Testis (tissue), 3 donors: ENCODE results near the gene RANBP6. TPM values are rescaled to one million over a fixed set of nuclear protein-coding genes. Genes with fewer than 3 reads are reported as not detected.

Source experiments
- DNase-seq: peaks from one replicate; pipeline ENCODE4 v3.0.0-alpha.2; 2019
- H3K27ac ChIP-seq, 2 donors: fragments of 200-600 bp; sonication (generic); one replicate each; pipeline ENCODE4 v1.5.1; 2019
- H3K27me3 ChIP-seq: fragments of 200-600 bp; sonication (generic); one replicate; pipeline ENCODE4 v1.5.1; 2019
- H3K36me3 ChIP-seq: fragments of 200-600 bp; sonication (generic); one replicate; pipeline ENCODE4 v1.5.1; 2017; ENCODE audit warnings: low read depth; ENCODE audit errors: missing control alignments
- H3K4me1 ChIP-seq: fragments of 200-600 bp; sonication (generic); one replicate; pipeline ENCODE4 v1.5.1; 2019
- H3K4me3 ChIP-seq, 2 donors: fragments of 200-600 bp; sonication (generic); one replicate each; pipeline ENCODE4 v1.5.1; 2017 to 2019
- H3K9me3 ChIP-seq: fragments of 200-600 bp; sonication (generic); one replicate; pipeline ENCODE4 v1.5.1; 2017
- CTCF ChIP-seq, 3 experiments: fragments of 450-650 bp in 2 of 3; fragments of 200-600 bp in 1 of 3; sonication (generic) in 1 of 3; IDR thresholded peaks; one replicate each; pipeline ENCODE4 v1.5.1; 2016 to 2019; ENCODE audit warnings: antibody characterized with exemption in 3 of 3, mild to moderate bottlenecking in 2 of 3, moderate library complexity in 1 of 3
- POLR2A ChIP-seq: fragments of 450-650 bp; IDR thresholded peaks from one replicate; pipeline ENCODE4 v1.6.1; 2017; ENCODE audit warnings: antibody characterized with exemption, mild to moderate bottlenecking, moderate library complexity
- WGBS, 2 donors: methylation state at CpG; one replicate each; pipeline ENCODE4 v1.1.5; 2018; 5-methylcytosine and 5-hydroxymethylcytosine counted together
- intact Hi-C: fragments of 100-400 bp; cut with DNase I; formaldehyde crosslinking; loops from one replicate; pipeline ENCODE4 v1.15.1; 2023; ENCODE audit warnings: low total_unique reads
- microRNA-seq, 2 donors: library from miRNA; unstranded; fragments of <30 nt; microRNA quantifications; one replicate each; pipeline ENCODE4, GENCODE V29; 2016; ENCODE audit warnings: borderline number of aligned reads in 2 of 2, borderline replicate concordance in 1 of 2
- polyA plus RNA-seq: library from polyadenylated mRNA; stranded (reverse); fragments of 350-450 nt; fragmentation: Illumina TruSeq; extraction: RNeasy Lipid Tissue Mini Kit (QIAGEN cat#74804); gene quantifications from one replicate; pipeline ENCODE4 v1.2.3, GENCODE V29; 2014; ENCODE audit warnings: low read depth, low replicate concordance; ENCODE audit not compliant: insufficient read depth
- small RNA-seq, 2 donors: library from RNA; depleted of rRNA; stranded (forward); fragments of <200 nt; gene quantifications; one replicate each; pipeline ENCODE3, GENCODE V24; 2016
- total RNA-seq, 2 donors: library from RNA; depleted of rRNA; stranded (reverse); fragments of >200 nt; gene quantifications; one replicate each; pipeline ENCODE4 v1.2.3, GENCODE V29; 2016

The RANBP6 gene
- total and polyA plus RNA-seq, 3 donors from 2014 or later: 6.9 to 16.0 (median 13.8) TPM

GRCh38 chr9:5982317-5982716, 33.1 kb downstream of the RANBP6 start:
- 39 to 47% methylated on average over 2 of the region's 2 CpGs for WGBS, 2 donors

GRCh38 chr9:5978523-5978922, 36.9 kb downstream of the RANBP6 start:
- Histone ChIP-seq H3K27me3 (no peaks in the 10 kb centered on the region), H3K27ac (no peak overlapping the region), H3K4me3 (no peak overlapping the region), H3K9me3 (no peaks in the 10 kb centered on the region), H3K36me3 (no peaks in the 10 kb centered on the region), H3K4me1 (peaks cover 9% of the 10 kb centered on the region)
- TF ChIP-seq POLR2A (no peak), CTCF (IDR thresholded peaks at IDR 0.05) (no peak)
- DNase-seq: no peak
- 52 to 71% methylated on average over 1 of the region's 1 CpG for WGBS, 2 donors
- intact Hi-C loops: no loop called here

More at GRCh38 chr9:5982317-5982716, 33.1 kb downstream of the RANBP6 start:
- intact Hi-C loops: no loop called here
- Histone ChIP-seq H3K27ac (peak overlapping the region; percentile 14 to 75), H3K4me1 (peaks cover 10% of the 10 kb centered on the region), H3K27me3 (no peaks in the 10 kb centered on the region), H3K4me3 (no peak overlapping the region), H3K9me3 (no peaks in the 10 kb centered on the region), H3K36me3 (no peaks in the 10 kb centered on the region)
- TF ChIP-seq POLR2A: no peak
- TF ChIP-seq CTCF (IDR thresholded peaks at IDR 0.05): no peak
- no peak for DNase-seq

GRCh38 chr9:5976674-5977397, 38.6 kb downstream of the RANBP6 start:
- Histone ChIP-seq H3K9me3 (no peaks in the 10 kb centered on the region), H3K4me1 (no peaks in the 10 kb centered on the region), H3K4me3 (no peak overlapping the region), H3K36me3 (no peaks in the 10 kb centered on the region), H3K27ac (no peak overlapping the region), H3K27me3 (no peaks in the 10 kb centered on the region)
- no peak for TF ChIP-seq CTCF (IDR thresholded peaks at IDR 0.05)
- no peak for TF ChIP-seq POLR2A
- WGBS, 2 donors: 77 to 95% methylated on average over 2 of the region's 2 CpGs
- intact Hi-C loops: no loop called here
- DNase-seq: no peak

GRCh38 chr9:5971740-5972139, 43.7 kb downstream of the RANBP6 start:
- H3K36me3 ChIP-seq: no peaks in the 10 kb centered on the region
- no peak for TF ChIP-seq POLR2A
- no peak for TF ChIP-seq CTCF (IDR thresholded peaks at IDR 0.05)

More at GRCh38 chr9:5971740-5972139, 43.7 kb downstream of the RANBP6 start:
- Histone ChIP-seq H3K27ac (no peak overlapping the region), H3K9me3 (no peaks in the 10 kb centered on the region), H3K4me1 (no peaks in the 10 kb centered on the region), H3K27me3 (no peaks in the 10 kb centered on the region), H3K4me3 (no peak overlapping the region)
- intact Hi-C loops: no loop called here
- no peak for DNase-seq

Small RNAs within 50 kb of the gene (microRNA-seq; reads per million reads assigned to microRNA genes)
- gene MIR4665: 2.1 to 4.8 reads per million in 2 donors

Small RNAs within 50 kb of the gene (small RNA-seq; reads per million reads assigned to genes)
- 0 reads per million in 2 donors for gene MIR4665

Other genes with a start within 250 kb of the RANBP6 start
- gene ERMP1, start 182.5 kb downstream of the RANBP6 start, total RNA-seq: 10 to 100 TPM; 25.7 to 28.9 TPM
- 28.4 TPM for gene ERMP1, start 182.5 kb downstream of the RANBP6 start, polyA plus RNA-seq
- gene MLANA, start 124.7 kb downstream of the RANBP6 start, total RNA-seq: not detected
- gene MLANA, start 124.7 kb downstream of the RANBP6 start, polyA plus RNA-seq: not detected
- gene IL33, start 200.2 kb upstream of the RANBP6 start, total RNA-seq: 1 to 10 TPM; 2.9 to 3.6 TPM
- gene IL33, start 200.2 kb upstream of the RANBP6 start, polyA plus RNA-seq: 8.7 TPM